Measurements from ENCODE around the gene UGT1A8. TPM values are rescaled to one million over a fixed set of nuclear protein-coding genes. Genes with fewer than 3 reads are reported as not detected.

The UGT1A8 gene
- total and polyA plus RNA-seq, 2 experiments from 2014 or later: 0.45 TPM; not detected in 1

DNA sequence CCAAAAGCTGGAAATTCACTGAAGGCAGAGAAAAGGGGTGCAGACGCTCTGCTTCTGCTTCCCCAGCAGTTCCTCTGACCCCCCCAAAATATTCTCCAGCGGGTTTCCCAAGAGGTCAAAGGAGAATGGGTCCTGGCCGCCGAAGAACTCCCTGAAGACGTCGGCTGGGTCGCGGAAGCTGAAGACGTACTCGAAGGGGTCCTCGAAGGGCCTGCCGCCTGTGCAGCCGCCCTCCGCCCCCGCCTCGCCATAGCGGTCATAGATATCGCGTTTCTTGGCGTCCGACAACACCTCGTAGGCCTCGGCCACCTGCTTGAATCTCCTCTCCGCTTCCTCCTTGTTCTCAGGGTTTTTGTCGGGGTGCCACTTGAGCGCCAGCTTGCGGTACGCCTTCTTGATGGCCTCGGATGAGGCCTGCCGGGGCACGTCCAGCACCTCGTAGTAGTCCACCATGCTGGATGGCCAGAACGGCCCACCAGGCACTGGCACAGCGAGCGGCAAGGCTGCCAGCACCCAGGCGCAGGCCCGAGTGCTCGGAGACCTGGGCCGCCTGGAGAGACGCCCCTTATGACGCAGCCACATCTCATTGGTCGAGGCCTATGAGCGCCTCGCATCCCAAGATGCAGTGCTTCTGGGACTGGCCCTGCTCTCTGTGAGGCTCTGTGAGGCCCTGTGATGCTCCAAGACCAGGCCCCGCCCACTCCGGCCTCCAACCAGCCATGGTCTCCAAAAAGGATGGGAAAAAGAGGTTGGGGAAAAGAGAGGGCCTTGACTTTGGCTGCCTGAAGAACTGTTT is 126.2 kb downstream of the UGT1A8 start:
- TF ChIP-seq EZH2phosphoT487 (IDR thresholded peaks at IDR 0.05; ENCODE audit: unreplicated experiment): no peak
- no peak for TF ChIP-seq STAT1 (IDR thresholded peaks at IDR 0.05; ENCODE audit: unreplicated experiment)
- no peak for TF ChIP-seq NANOG (IDR thresholded peaks at IDR 0.05; ENCODE audit: borderline replicate concordance)
- TF ChIP-seq EZH2 (IDR thresholded peaks at IDR 0.05; ENCODE audit: low read depth, unreplicated experiment): no peak
- TF ChIP-seq POLR2AphosphoS5 (IDR thresholded peaks at IDR 0.05; ENCODE audit: low read depth): no peak
- TF ChIP-seq REST (IDR thresholded peaks at IDR 0.05; ENCODE audit: unreplicated experiment): no peak
- TF ChIP-seq, protein P1, sequence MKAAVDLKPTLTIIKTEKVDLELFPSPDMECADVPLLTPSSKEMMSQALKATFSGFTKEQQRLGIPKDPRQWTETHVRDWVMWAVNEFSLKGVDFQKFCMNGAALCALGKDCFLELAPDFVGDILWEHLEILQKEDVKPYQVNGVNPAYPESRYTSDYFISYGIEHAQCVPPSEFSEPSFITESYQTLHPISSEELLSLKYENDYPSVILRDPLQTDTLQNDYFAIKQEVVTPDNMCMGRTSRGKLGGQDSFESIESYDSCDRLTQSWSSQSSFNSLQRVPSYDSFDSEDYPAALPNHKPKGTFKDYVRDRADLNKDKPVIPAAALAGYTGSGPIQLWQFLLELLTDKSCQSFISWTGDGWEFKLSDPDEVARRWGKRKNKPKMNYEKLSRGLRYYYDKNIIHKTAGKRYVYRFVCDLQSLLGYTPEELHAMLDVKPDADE (IDR thresholded peaks at IDR 0.05): no peak
- TF ChIP-seq ZNF114 (CRISPR knock-in tag; IDR thresholded peaks at IDR 0.05): no peak
- H3K36me3 Mint-ChIP-seq (ENCODE audit: low read depth): peaks cover 3% of the 10 kb centered on the region; the same call in 1 of the 3 replicates
- H3K4me1 ChIP-seq (ENCODE audit: insufficient read depth): no peaks in the 10 kb centered on the region
- no peak overlapping the region for H3K4me2 ChIP-seq
- H4K20me1 ChIP-seq (replicated peaks; ENCODE audit: insufficient read depth): no peaks in the 10 kb centered on the region
- no peak overlapping the region for H3K4me3 Mint-ChIP-seq
- ATAC-seq: no peak
- no peaks in the 10 kb centered on the region for H3K36me3 ChIP-seq (ENCODE audit: insufficient read depth)
- no peaks in the 10 kb centered on the region for H3F3A ChIP-seq (replicated peaks; ENCODE audit: low read depth)
- no peaks in the 10 kb centered on the region for H3K79me2 ChIP-seq (replicated peaks; ENCODE audit: insufficient read depth)
- peaks cover 40% of the 10 kb centered on the region for H3K9me3 Mint-ChIP-seq
- no peak overlapping the region for H3K4me3 ChIP-seq
- H3K4me1 Mint-ChIP-seq: no peaks in the 10 kb centered on the region
- H3K27ac ChIP-seq (ENCODE audit: low read depth): no peak overlapping the region
- no peaks in the 10 kb centered on the region for H3K9me2 ChIP-seq (ENCODE audit: insufficient read depth)
- no peaks in the 10 kb centered on the region for H3K27me3 ChIP-seq (ENCODE audit: insufficient read depth)
- peaks cover 3% of the 10 kb centered on the region for H3K27me3 Mint-ChIP-seq (ENCODE audit: insufficient read depth, low read depth, poor library complexity)
- no peak overlapping the region for H2AFZ ChIP-seq
- no peak overlapping the region for H3K27ac Mint-ChIP-seq
- no peak for DNase-seq (ENCODE audit: low spot score)

DNA sequence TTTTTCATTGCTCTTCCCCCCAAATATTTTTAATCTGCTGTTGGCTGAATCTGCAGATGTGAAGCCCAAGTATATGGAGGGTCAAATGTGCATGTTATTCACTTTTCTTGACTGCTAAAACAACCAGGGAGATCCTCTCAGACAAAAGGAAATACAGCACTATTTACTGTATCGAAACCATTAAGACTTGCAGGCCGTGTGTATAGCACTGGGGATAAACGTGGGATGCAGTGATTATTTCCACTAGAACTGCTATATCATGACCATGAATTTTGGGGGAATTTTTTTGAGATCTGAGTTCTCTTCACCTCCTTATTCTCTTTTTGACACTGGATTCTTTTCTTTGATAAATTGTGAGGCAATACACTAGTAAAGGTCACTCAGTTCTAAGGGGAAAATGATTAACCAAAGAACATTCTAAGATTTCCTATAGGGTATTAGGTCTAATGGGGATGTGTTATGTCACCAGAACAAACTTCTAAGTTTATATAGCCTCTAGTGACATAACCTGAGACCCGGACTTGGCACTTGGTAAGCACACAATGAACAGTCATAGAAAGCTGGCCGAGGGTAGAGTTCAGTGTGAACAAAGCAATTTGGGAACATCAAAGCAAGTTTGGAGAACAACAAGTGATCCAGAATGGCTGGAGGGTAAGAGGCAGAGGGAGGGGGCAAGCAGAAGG is 127.8 kb downstream of the UGT1A8 start:
- Histone ChIP-seq H3K27ac (ENCODE audit: low read depth) (no peak overlapping the region), H3K4me2 (no peak overlapping the region), H3K4me3 (no peak overlapping the region), H2AFZ (no peak overlapping the region), H3K36me3 (ENCODE audit: insufficient read depth) (no peaks in the 10 kb centered on the region), H3F3A (replicated peaks; ENCODE audit: low read depth) (no peaks in the 10 kb centered on the region), H3K27me3 (ENCODE audit: insufficient read depth) (no peaks in the 10 kb centered on the region), H3K79me2 (replicated peaks; ENCODE audit: insufficient read depth) (no peaks in the 10 kb centered on the region), H4K20me1 (replicated peaks; ENCODE audit: insufficient read depth) (no peaks in the 10 kb centered on the region), H3K9me2 (ENCODE audit: insufficient read depth) (no peaks in the 10 kb centered on the region), H3K4me1 (ENCODE audit: insufficient read depth) (no peaks in the 10 kb centered on the region)
- Mint-ChIP-seq H3K4me1 (no peaks in the 10 kb centered on the region), H3K27ac (no peak overlapping the region), H3K36me3 (ENCODE audit: low read depth) (peaks cover 9% of the 10 kb centered on the region), H3K9me3 (peaks cover 38% of the 10 kb centered on the region), H3K27me3 (ENCODE audit: insufficient read depth, low read depth, poor library complexity) (peaks cover 2% of the 10 kb centered on the region), H3K4me3 (no peak overlapping the region)
- DNase-seq (ENCODE audit: low spot score) (no peak), ATAC-seq (no peak)
- TF ChIP-seq REST (IDR thresholded peaks at IDR 0.05; ENCODE audit: unreplicated experiment): no peak
- no peak for TF ChIP-seq POLR2AphosphoS5 (IDR thresholded peaks at IDR 0.05; ENCODE audit: low read depth)
